ENCODE data around the gene VAMP2. TPM values are rescaled to one million over a fixed set of nuclear protein-coding genes. Genes with fewer than 3 reads are reported as not detected.

The VAMP2 gene
- total RNA-seq, result 10 to 100 TPM; 71.3 to 73.6 TPM

- Mint-ChIP-seq H3K27ac (peak within 1 kb of the TSS; percentile 95), H3K9me3 (no peaks in the 10 kb centered on the region), H3K36me3 (ENCODE audit: insufficient read depth in 2 of 2) (peaks cover 3 to 22% of the 10 kb centered on the region in 2 donors), H3K27me3 (ENCODE audit: low read depth) (no peaks in the 10 kb centered on the region), H3K4me3 (peak within 1 kb of the TSS; percentile 88 to 90), H3K4me1 (ENCODE audit: low read depth) (peaks cover 65% of the 10 kb centered on the region)
- DNase-seq (peak; percentile 88 to 92), ATAC-seq (replicated peaks in 1 of 2) (peak; percentile 69 to 72)
Observed at GRCh38 chr17:8162233-8162996, at the start of gene VAMP2. VAMP2 (minus strand) TSS chr17:8162948; CDS start chr17:8162879, 69 bp downstream.

- Mint-ChIP-seq H3K36me3 (ENCODE audit: insufficient read depth in 2 of 2) (peaks cover 6 to 23% of the 10 kb centered on the region in 2 donors), H3K27me3 (ENCODE audit: low read depth) (no peaks in the 10 kb centered on the region), H3K9me3 (no peaks in the 10 kb centered on the region), H3K27ac (peak overlapping the region; percentile 74), H3K4me3 (peak overlapping the region; percentile 89 to 93), H3K4me1 (ENCODE audit: low read depth) (peaks cover 25% of the 10 kb centered on the region)
- ATAC-seq (replicated peaks in 1 of 2), result peak in 1 of 2 donors; percentile 22
- no peak for DNase-seq
Observed at GRCh38 chr17:8210761-8211458, 48.2 kb upstream of the VAMP2 start.

GRCh38 chr17:8209907-8210760, 47.4 kb upstream of the VAMP2 start, which contains the start of gene AURKB:
AURKB (minus strand) TSS chr17:8210575; CDS start chr17:8210224, 351 bp downstream.
- peaks cover 25% of the 10 kb centered on the region for H3K4me1 Mint-ChIP-seq (ENCODE audit: low read depth)
- peaks cover 6 to 23% of the 10 kb centered on the region in 2 donors for H3K36me3 Mint-ChIP-seq (ENCODE audit: insufficient read depth in 2 of 2)
- peak within 1 kb of the TSS; percentile 89 to 93 for H3K4me3 Mint-ChIP-seq
- H3K27ac Mint-ChIP-seq, result peak within 1 kb of the TSS; percentile 74
- no peaks in the 10 kb centered on the region for H3K9me3 Mint-ChIP-seq
- peak; percentile 93 to 94 for DNase-seq
- ATAC-seq (replicated peaks in 1 of 2), result peak; percentile 98
- H3K27me3 Mint-ChIP-seq (ENCODE audit: low read depth), result no peaks in the 10 kb centered on the region

- Mint-ChIP-seq H3K4me1 (ENCODE audit: low read depth) (peaks cover 24% of the 10 kb centered on the region), H3K9me3 (no peaks in the 10 kb centered on the region), H3K27ac (no peak overlapping the region), H3K27me3 (ENCODE audit: low read depth) (no peaks in the 10 kb centered on the region), H3K4me3 (no peak overlapping the region), H3K36me3 (ENCODE audit: insufficient read depth in 2 of 2) (peaks cover 9 to 33% of the 10 kb centered on the region in 2 donors)
- DNase-seq (no peak), ATAC-seq (replicated peaks in 1 of 2) (no peak)
Observed at GRCh38 chr17:8206536-8206935, 43.8 kb upstream of the VAMP2 start.

GRCh38 chr17:8204761-8205555, 42.2 kb upstream of the VAMP2 start:
- Mint-ChIP-seq H3K27me3 (ENCODE audit: low read depth) (no peaks in the 10 kb centered on the region), H3K4me3 (peak overlapping the region in 1 of 2 donors; percentile 35), H3K27ac (no peak overlapping the region), H3K36me3 (ENCODE audit: insufficient read depth in 2 of 2) (peaks cover 9 to 30% of the 10 kb centered on the region in 2 donors), H3K9me3 (no peaks in the 10 kb centered on the region), H3K4me1 (ENCODE audit: low read depth) (peaks cover 25% of the 10 kb centered on the region)
- DNase-seq (no peak), ATAC-seq (replicated peaks in 1 of 2) (no peak)

GRCh38 chr17:8192070-8192815, 29.5 kb upstream of the VAMP2 start:
- Mint-ChIP-seq H3K27ac (no peak overlapping the region), H3K4me1 (ENCODE audit: low read depth) (peaks cover 22% of the 10 kb centered on the region), H3K9me3 (no peaks in the 10 kb centered on the region), H3K36me3 (ENCODE audit: insufficient read depth in 2 of 2) (no peaks in the 10 kb centered on the region), H3K4me3 (no peak overlapping the region), H3K27me3 (ENCODE audit: low read depth) (no peaks in the 10 kb centered on the region)
- DNase-seq, result peak; percentile 74 to 78
- ATAC-seq (replicated peaks in 1 of 2), result peak; percentile 33 to 44

- Mint-ChIP-seq H3K4me1 (ENCODE audit: low read depth) (peaks cover 11% of the 10 kb centered on the region), H3K9me3 (no peaks in the 10 kb centered on the region), H3K36me3 (ENCODE audit: insufficient read depth in 2 of 2) (no peaks in the 10 kb centered on the region), H3K27ac (peak overlapping the region; percentile 82), H3K27me3 (ENCODE audit: low read depth) (no peaks in the 10 kb centered on the region), H3K4me3 (no peak overlapping the region)
- DNase-seq (no peak), ATAC-seq (replicated peaks in 1 of 2) (no peak)
Observed at GRCh38 chr17:8190506-8190905, 27.8 kb upstream of the VAMP2 start.

GRCh38 chr17:8189711-8190477, 27.1 kb upstream of the VAMP2 start, which contains the start of gene BORCS6:
BORCS6 (minus strand) TSS chr17:8190180; CDS start chr17:8190140, 40 bp downstream.
- Mint-ChIP-seq H3K36me3 (ENCODE audit: insufficient read depth in 2 of 2) (no peaks in the 10 kb centered on the region), H3K4me1 (ENCODE audit: low read depth) (peaks cover 12% of the 10 kb centered on the region), H3K4me3 (no peak within 1 kb of the TSS), H3K9me3 (no peaks in the 10 kb centered on the region), H3K27me3 (ENCODE audit: low read depth) (no peaks in the 10 kb centered on the region), H3K27ac (peak within 1 kb of the TSS; percentile 82)
- ATAC-seq (replicated peaks in 1 of 2), result peak; percentile 66
- DNase-seq, result peak; percentile 93 to 97

GRCh38 chr17:8189041-8189710, 26.4 kb upstream of the VAMP2 start:
- Mint-ChIP-seq H3K27ac (no peak overlapping the region), H3K27me3 (ENCODE audit: low read depth) (no peaks in the 10 kb centered on the region)
- no peak for ATAC-seq (replicated peaks in 1 of 2)

GRCh38 chr17:8188263-8188839, 25.6 kb upstream of the VAMP2 start:
- Mint-ChIP-seq H3K4me1 (ENCODE audit: low read depth) (peaks cover 21% of the 10 kb centered on the region), H3K36me3 (ENCODE audit: insufficient read depth in 2 of 2) (no peaks in the 10 kb centered on the region), H3K27me3 (ENCODE audit: low read depth) (no peaks in the 10 kb centered on the region), H3K4me3 (no peak overlapping the region), H3K9me3 (no peaks in the 10 kb centered on the region), H3K27ac (no peak overlapping the region)
- peak; percentile 27 to 32 for DNase-seq
- ATAC-seq (replicated peaks in 1 of 2), result no peak

More at GRCh38 chr17:8189041-8189710, 26.4 kb upstream of the VAMP2 start:
- no peaks in the 10 kb centered on the region for H3K36me3 Mint-ChIP-seq (ENCODE audit: insufficient read depth in 2 of 2)
- H3K4me3 Mint-ChIP-seq, result no peak overlapping the region
- no peaks in the 10 kb centered on the region for H3K9me3 Mint-ChIP-seq
- peak; percentile 46 to 52 for DNase-seq
- H3K4me1 Mint-ChIP-seq (ENCODE audit: low read depth), result peaks cover 15% of the 10 kb centered on the region

Data from activated T-cell treated with anti-CD3 and anti-CD28 coated beads, Interleukin-2, amount 50 U/mL, for 72 hours (primary cell).